Panc1 (cell line): ENCODE results near the gene EIF3L.

Experiments
- POLR2AphosphoS5 ChIP-seq: IDR thresholded peaks from 2 replicates; pipeline ENCODE4 v1.6.1; 2012; ENCODE audit warnings: mild to moderate bottlenecking, low read depth, low read length, moderate library complexity
- SIN3A ChIP-seq: IDR thresholded peaks from 2 replicates; pipeline ENCODE4 v1.6.1; 2012; ENCODE audit warnings: low read depth, mild to moderate bottlenecking, low read length, moderate library complexity, borderline replicate concordance; ENCODE audit not compliant: insufficient read depth
- TF ChIP-seq, protein P1 (sequence below): fragments of 450-650 bp; IDR thresholded peaks from 2 replicates; pipeline ENCODE4 v1.5.1; 2017; ENCODE audit warnings: mild to moderate bottlenecking
- TF ChIP-seq, protein P2 (sequence below), 2 experiments: IDR thresholded peaks; 2 replicates each; pipeline ENCODE4 v1.6.1; 2011 to 2012; ENCODE audit warnings: low read depth in 2 of 2, control low read depth in 1 of 2, low read length in 1 of 2, mild to moderate bottlenecking in 1 of 2, moderate library complexity in 1 of 2; ENCODE audit not compliant: insufficient read depth in 1 of 2

DNA sequence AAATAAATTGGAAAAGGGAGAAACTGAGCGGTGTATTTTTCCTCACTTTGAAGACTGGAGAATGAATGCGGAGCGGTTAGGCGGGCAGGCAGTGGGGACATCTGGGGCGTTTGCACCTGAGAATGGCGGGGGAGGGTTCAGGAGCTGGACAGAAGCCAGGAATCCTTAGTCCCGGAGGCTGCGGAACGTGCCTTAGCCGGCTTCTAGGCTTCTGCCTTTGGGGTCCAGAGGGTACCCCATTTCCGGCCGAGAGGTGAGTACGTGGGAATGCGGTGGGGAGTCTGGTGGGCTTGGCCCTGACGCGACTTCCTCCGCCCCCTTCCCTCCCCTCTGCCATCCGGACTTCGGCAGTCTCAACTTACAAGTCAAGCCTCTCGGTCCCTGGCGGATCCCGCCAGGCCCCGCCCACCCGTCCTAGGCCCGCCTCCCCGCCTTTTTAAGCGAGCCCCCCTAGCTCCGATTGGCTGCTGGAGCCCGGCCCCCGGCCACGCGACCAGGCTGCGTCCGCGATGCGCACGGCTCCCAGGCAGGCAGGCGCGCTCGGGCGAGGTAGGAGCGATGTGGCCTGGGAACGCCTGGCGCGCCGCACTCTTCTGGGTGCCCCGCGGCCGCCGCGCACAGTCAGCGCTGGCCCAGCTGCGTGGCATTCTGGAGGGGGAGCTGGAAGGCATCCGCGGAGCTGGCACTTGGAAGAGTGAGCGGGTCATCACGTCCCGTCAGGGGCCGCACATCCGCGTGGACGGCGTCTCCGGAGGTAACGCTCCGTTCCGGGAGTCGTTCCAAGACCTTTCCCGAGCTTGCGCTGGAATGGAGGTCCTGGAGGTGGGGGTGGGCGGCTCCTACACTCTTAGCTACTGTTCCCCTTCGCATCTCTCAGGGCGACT, 41.6 kb upstream of the EIF3L start, which contains the start of gene GCAT:
- peak; percentile 42; the same call in 1 of the 2 replicates for TF ChIP-seq POLR2AphosphoS5
- peak; percentile 86; the same call in 1 of the 2 replicates for TF ChIP-seq SIN3A
- TF ChIP-seq, protein P1, sequence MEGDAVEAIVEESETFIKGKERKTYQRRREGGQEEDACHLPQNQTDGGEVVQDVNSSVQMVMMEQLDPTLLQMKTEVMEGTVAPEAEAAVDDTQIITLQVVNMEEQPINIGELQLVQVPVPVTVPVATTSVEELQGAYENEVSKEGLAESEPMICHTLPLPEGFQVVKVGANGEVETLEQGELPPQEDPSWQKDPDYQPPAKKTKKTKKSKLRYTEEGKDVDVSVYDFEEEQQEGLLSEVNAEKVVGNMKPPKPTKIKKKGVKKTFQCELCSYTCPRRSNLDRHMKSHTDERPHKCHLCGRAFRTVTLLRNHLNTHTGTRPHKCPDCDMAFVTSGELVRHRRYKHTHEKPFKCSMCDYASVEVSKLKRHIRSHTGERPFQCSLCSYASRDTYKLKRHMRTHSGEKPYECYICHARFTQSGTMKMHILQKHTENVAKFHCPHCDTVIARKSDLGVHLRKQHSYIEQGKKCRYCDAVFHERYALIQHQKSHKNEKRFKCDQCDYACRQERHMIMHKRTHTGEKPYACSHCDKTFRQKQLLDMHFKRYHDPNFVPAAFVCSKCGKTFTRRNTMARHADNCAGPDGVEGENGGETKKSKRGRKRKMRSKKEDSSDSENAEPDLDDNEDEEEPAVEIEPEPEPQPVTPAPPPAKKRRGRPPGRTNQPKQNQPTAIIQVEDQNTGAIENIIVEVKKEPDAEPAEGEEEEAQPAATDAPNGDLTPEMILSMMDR, result no peak
- TF ChIP-seq, protein P2, sequence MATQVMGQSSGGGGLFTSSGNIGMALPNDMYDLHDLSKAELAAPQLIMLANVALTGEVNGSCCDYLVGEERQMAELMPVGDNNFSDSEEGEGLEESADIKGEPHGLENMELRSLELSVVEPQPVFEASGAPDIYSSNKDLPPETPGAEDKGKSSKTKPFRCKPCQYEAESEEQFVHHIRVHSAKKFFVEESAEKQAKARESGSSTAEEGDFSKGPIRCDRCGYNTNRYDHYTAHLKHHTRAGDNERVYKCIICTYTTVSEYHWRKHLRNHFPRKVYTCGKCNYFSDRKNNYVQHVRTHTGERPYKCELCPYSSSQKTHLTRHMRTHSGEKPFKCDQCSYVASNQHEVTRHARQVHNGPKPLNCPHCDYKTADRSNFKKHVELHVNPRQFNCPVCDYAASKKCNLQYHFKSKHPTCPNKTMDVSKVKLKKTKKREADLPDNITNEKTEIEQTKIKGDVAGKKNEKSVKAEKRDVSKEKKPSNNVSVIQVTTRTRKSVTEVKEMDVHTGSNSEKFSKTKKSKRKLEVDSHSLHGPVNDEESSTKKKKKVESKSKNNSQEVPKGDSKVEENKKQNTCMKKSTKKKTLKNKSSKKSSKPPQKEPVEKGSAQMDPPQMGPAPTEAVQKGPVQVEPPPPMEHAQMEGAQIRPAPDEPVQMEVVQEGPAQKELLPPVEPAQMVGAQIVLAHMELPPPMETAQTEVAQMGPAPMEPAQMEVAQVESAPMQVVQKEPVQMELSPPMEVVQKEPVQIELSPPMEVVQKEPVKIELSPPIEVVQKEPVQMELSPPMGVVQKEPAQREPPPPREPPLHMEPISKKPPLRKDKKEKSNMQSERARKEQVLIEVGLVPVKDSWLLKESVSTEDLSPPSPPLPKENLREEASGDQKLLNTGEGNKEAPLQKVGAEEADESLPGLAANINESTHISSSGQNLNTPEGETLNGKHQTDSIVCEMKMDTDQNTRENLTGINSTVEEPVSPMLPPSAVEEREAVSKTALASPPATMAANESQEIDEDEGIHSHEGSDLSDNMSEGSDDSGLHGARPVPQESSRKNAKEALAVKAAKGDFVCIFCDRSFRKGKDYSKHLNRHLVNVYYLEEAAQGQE (IDR thresholded peaks at IDR 0.05; ENCODE audit: insufficient read depth in 1 of 2, low read depth in 2 of 2, low read length in 1 of 2), result no peak
